ENCODE measurements around the gene MBD3L5.
"Not testable (repeated sequence)": the region's sequence is repeated elsewhere in the genome, so short reads cannot be mapped to it uniquely, and the experiment has no call there.

The MBD3L5 gene

DNA sequence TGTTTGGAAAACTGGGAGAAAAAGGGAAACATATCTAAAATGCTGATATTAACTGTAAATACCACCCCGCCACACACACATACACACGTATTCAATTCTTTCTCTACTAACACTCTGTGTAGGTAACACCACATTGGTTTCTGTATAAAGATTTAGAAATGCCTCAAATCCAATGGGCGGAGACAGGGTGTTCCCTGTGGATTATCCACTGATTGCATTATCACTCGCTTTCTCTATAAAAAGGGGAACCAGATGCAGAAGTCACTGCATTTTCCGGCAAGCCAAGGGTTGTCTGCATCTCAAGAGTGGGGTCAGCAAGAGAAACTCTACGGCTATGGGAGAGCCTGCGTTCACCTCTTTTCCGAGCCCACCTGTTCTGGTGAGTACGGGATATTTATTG, at the start of gene MBD3L5:
TSS of gene MBD3L5 (plus strand) at position 301 of the 400 bp plus-strand sequence. CDS start at position 335, 34 bp downstream.
- not testable (repeated sequence) for DNase-seq

DNA sequence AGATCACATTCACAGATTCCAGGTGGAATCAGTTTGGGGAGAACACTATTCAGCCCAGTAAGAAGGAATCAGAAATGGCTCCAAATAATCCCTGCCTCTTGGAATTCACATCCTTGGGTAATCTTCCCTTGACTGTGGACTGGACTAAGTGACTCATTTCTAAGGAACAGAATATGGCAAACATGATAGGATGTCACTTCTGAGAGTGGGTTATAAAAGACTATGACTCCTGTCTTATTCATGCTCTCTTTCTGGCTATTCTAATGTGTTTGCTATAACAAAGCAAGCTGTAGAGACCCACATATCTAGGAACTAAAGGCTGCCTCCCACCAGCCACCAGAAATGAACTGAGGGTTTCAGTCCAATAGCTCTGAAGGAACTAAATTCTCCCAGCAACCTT, 46.9 kb upstream of the MBD3L5 start:
- no peak for DNase-seq

DNA sequence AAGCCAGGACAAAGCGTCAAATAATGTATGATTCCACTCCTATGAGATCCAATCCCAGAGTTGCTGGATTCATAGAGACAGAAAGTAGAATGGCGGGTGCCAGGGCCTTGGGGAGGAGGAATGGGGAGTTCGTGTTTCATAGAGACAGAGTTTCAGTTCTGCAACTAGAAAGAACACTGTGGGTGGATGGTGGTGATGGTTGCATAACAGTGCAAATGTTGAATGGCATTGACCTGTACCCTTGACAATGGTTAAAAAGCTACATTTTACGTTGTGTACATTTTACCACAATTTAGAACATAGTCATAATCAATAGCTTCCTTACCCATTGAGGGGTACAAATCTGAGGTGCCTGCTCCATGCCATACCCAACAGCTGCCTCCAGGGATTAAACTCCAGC, 42.5 kb upstream of the MBD3L5 start:
- peak; percentile 77 to 79 for DNase-seq

DNA sequence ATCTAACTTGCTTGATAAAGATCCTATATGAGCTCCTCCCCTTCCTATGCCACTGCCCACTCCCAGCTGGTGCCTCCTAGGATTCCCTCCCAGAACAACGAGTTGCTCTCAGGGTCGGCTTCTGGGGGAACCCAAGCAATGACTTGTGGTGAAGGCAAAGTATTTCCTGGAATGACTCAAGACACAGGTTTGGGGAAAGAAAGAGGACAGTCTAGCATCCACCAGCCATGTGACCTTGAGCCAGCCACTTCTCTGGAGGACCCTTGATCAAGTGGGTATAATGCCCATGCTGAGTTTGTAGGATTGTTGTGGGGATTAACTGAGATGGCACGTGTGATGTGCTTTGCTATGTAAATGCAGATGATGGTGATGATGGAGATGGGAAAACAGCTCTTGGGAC, 42.1 kb upstream of the MBD3L5 start:
- no peak for DNase-seq

DNA sequence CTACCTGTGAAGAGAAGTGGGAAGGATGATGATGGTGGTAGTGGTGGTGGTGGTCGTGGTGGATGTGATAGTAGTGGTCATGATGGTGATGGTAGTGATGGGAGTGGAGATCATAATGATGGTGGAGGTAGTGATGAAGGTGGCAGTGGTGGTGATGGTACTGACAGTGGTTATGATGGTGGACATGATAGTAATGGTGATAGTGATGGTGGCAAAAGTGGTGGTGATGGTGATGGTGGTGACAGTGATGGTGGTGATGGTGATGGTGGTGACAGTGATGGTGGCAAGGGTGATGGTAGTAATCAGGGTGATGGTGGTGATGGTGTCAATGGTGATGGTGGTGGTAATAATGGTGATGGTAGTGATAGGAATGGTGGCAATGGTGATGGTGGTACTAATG, 35.3 kb upstream of the MBD3L5 start:
- DNase-seq: no peak

DNA sequence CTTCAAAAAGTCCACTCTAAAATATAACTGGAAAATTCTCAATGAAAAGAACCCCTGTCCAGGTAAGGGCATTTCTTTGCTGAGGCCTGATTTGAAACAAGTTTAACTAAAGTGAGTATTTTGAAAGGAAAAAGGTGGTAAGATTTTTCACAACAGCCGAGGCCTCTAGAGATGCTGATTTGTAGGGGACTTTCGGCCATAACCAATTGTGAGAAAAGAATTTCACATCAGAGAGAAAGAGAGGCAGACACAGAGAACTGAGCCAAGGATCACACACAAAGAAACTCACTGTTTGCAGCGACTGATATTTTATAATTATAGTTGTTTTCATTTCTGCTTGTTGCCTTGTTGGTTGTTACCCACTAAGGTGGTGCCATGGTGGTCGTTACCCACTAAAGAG, 33.6 kb upstream of the MBD3L5 start:
- DNase-seq: no peak

DNA sequence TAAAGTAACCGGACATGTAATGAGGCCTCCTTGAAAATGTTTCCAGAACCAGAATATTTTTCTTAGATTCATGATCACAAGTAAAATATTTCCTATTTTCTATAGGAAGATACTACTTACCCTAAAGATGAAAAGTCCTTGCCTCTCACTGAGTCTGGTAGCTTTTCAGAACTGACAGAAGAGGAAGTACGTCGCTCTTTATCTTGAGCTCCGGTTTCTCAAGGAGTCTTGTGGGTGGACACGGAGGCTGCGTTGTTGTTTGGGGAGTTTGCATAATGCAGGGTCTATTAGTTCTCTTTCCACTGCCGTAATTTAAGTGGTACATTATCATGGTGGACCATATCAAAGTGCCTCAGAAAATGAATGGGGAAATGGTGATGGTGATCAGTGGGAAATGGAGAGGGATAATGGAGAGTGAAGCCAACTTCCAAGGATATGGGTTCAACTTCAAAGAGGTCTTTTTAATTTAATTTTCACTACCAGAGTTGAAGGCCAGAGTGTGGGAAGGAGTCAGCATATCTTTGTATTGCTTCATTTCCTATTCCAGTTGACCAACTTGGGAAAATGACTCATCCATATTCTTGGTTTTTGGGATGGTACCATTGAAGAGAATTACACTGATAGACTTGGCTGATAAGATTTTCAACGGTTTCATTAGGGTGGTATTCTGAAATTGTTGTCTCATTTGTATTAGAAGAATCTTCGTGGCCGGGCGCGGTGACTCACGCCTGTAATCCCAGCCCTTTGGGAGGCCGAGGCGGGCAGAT, 32.5 kb upstream of the MBD3L5 start:
- DNase-seq: peak; percentile 82 to 89

DNA sequence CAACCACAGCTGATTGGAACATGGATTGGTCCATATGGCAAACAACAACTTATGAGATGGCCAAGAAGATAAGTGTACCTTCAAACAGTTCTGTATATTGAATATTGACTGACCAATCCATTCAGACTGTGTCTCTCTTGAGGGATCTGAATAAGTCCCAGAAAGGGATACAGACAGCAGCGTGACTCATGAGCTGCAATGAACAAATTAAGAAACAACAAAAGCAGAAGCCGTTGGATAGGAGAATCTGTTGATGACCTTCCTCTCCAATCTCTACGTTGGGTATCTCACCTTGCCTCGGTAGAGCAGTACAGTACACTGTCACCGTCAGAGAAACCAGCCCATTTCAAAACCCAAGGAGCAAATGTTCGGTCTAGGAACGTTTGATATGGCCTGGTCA, 30.4 kb upstream of the MBD3L5 start:
- peak; percentile 65 to 69 for DNase-seq

DNA sequence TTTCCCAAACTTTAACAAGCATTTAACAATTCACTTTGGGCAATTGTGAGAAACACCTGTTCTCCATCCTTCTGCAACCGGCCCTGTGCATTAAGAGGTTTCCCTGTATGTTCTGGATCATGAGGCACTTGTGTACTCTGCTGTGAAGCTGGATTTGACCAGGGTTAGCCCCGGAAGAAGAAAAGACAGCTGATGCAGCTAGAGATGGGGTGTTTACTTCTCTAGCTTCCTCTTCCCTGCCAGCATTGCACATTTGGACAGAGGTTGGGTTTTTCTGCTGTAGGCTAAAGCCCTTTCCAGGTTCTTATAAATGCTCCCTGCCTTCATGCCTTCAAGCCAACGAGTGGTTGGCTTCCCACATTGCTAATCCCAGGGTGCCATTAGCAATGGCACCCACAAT, 30.0 kb upstream of the MBD3L5 start:
- peak in 1 of 2 donors; percentile 32 for DNase-seq

DNA sequence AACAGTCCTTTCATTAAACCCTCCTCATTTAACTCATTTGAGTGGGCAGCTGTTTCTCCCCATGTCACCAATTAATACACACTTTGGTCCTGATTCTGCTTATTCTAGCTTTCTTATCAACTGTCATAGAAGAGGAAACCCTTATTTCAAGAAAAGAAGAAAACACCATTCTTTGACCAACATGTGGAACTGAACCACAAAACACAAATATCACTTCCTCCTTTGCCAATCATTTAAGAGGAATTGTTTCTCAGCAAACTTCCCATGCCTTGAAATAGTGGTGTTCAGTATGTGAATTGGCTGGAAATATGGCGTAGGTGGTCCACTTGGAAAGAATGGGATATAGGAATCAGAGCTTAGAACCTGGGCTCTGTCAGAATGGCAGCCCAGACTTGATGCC, 29.6 kb upstream of the MBD3L5 start:
- peak; percentile 33 to 63 for DNase-seq

DNA sequence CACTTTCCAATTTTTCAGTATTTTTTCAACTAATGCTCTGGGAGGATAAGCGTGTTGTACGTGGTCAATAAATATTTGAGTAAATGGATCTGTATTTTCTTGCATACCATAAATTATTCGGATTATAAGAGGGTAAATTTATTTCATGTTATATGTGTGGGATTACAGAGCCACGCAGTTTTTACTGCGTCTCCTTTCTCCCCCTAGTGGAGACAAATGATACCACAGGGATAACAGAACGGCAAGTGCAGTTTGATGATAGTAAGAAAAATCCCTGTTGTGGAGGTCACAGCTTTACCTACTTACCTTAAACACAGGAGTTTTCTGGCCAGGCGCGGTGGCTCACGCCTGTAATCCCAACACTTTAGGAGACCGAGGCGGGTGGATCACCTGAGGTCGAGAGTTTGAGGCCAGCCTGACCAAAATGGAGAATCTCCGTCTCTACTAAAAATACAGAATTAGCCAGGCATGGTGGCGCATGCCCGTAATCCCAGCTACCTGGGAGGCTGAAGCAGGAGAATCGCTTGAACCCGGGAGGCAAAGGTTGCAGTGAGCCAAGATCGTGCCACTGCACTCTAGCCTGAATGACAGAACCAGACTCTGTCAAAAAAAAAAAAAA, 26.0 kb upstream of the MBD3L5 start:
- DNase-seq: peak; percentile 47 to 72

DNA sequence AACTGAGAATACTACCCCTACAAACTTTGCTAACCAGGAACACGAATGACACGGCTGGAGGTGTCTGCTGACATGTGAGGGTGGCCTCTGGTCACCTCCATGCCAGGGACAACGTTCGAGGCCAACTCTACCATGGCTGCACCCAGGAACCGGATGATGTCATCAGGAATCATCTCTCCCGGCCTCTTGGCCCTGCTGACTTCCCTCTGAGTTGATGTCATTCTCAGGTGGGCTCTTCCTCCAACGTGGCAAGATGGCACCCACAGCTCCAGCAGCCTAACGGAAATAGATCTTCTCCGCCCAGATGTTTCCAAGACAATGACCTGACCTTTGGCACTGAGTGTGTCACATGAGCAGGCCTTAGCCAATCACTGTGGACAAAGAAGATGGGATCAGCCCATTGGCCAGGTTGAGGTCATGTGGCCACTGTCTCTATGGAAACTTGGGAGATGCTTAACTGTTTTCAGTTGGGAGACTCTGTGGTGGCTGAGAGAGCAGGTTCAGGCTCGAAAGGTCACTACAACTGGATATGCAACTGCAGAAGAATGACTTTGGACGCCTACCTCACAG, 24.2 kb upstream of the MBD3L5 start:
- no peak for DNase-seq

DNA sequence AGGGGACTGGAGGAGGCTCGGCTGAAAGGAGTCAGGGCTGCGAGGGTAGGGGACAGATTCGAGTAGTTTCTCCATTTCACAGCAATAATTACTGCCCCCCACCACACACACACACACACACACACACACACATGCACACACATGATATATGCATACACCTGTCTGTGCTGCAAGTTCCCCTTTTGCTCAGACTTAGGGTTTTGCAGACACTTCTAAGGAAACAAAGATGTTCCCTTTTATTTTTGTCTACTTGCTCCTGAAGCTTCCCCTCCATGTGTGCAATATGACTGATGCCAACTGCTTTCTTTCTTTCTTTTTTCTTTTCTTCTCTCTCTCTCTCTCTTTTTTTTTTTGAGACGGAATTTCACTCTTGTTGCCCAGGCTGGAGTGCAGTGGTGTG, 22.5 kb upstream of the MBD3L5 start:
- no peak for DNase-seq

DNA sequence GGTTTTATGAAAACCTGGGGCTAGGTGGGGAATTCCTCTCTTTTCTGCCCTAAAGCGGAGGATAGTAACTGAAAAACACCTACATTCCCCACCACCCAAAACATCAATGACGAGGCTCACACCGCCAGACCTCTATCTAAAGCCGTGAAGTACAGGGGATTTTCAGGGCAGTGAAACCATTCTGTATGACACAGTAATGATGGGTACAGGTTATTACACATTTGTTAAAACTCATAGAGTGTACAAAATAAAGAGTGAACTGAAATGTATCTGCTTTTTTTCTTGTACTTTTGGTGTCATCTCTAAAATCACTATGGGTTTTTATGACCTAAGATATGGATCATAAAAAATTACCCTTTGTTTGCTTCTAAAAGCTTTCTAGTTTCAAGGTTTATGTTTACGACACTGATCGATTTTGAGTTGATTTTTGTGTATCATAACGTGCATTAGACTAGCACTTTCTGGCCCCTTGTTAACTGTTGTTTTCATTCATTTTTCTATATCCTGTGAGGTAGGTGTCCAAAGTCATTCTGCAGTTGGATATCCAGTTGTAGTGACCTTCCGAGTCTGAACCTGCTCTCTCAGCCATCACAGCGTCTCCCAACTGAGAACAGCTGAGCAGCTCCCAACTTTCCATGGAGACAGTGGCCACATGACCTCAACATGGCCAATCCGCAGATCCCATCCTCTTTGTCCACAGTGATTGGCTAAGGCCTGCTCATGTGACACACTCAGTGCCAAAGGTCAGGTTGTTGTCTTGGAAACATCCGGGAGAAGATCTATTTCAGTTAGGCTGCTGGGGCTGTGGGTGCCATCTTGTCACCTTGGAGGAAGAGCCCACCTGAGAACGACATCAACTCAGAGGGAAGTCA, 19.4 kb upstream of the MBD3L5 start:
- no peak for DNase-seq

DNA sequence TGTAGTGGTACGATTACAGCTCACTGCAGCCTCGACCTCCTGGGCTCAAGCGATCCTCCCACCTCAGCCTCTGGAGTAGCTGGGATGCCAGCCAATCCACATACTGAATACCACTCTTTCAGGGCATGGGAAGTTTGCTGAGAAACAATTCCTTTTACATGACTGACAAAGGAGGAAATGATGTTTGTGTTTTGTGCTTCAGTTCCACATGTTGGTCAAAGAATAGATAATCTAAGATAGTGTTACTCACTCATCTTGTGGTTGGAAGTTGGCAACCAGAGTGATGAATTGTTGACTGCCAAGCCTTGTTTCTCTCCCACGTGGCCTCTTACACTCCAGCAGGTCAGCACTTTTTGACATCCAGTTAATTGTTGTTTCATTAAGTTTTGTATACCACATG, 16.7 kb upstream of the MBD3L5 start:
- peak; percentile 58 to 79 for DNase-seq

DNA sequence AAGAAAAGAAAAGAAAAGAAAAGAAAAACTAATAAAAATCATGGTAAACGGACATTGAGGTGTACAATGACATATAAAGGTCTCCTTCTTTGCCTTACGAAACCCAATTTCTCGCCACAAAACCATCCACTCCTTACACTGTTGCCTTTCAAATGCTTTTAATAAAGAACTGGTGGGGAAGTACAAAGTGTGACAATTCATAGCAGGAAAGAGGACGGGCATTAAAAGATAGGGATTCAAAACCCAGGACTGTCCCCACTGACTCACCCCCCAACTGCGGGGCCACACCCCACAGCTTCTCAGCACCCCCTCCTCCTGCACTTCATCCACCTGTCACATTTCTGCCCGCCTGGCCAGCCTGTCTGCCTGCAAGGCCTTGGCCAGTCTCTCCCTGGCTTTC, 11.6 kb upstream of the MBD3L5 start:
- no peak for DNase-seq

DNA sequence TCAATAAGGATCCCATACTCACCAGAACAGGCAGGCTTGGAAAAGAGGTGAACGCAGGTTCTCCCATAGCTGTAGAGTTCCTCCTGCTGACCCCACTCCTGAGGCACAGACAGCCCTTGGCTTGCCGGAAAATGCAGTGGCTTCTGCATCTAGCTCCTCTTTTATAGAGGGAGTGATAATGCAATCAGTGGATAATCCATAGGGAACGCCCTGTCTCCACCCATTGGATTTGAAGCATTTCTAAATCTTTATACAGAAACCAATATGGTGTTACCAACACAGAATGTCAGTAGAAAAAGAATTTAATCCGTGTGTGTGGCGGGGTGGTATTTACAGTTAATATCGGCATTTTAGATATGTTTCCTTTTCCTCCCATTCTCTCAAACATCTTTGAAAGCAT, 9.0 kb upstream of the MBD3L5 start, which contains the start of gene MBD3L2B:
TSS of gene MBD3L2B (minus strand) at position 101 of the 400 bp plus-strand sequence. CDS start at position 67, 34 bp downstream.
- DNase-seq: not testable (repeated sequence)

DNA sequence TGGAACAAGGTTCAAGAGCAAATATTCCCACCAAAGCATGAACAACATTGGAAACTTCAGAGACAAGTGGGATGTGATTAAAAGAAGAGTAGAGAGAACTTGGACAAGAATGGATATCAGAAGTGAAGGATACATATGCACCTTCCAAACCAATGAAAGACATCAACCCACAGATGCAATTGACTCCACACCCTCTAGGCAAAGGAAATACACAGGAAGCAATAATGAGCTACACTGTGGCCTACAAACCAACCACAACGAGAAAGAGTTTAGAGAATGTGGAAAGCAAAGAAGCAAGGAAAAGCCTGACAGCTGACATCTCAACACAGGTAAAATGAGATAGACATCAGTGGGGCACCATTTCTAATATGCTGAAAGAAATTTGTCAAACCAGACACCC, 1.6 kb upstream of the MBD3L5 start:
- DNase-seq: not testable (repeated sequence)

DNA sequence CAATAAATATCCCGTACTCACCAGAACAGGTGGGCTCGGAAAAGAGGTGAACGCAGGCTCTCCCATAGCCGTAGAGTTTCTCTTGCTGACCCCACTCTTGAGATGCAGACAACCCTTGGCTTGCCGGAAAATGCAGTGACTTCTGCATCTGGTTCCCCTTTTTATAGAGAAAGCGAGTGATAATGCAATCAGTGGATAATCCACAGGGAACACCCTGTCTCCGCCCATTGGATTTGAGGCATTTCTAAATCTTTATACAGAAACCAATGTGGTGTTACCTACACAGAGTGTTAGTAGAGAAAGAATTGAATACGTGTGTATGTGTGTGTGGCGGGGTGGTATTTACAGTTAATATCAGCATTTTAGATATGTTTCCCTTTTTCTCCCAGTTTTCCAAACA, 9.7 kb downstream of the MBD3L5 start, which contains the start of gene MBD3L4:
TSS of gene MBD3L4 (minus strand) at position 101 of the 400 bp plus-strand sequence. CDS start at position 66, 35 bp downstream.
- not testable (repeated sequence) for DNase-seq

DNA sequence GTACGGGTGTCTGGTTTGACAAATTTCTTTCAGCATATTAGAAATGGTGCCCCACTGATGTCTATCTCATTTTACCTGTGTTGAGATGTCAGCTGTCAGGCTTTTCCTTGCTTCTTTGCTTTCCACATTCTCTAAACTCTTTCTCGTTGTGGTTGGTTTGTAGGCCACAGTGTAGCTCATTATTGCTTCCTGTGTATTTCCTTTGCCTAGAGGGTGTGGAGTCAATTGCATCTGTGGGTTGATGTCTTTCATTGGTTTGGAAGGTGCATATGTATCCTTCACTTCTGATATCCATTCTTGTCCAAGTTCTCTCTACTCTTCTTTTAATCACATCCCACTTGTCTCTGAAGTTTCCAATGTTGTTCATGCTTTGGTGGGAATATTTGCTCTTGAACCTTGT, 11.2 kb downstream of the MBD3L5 start:
- DNase-seq: not testable (repeated sequence)

DNA sequence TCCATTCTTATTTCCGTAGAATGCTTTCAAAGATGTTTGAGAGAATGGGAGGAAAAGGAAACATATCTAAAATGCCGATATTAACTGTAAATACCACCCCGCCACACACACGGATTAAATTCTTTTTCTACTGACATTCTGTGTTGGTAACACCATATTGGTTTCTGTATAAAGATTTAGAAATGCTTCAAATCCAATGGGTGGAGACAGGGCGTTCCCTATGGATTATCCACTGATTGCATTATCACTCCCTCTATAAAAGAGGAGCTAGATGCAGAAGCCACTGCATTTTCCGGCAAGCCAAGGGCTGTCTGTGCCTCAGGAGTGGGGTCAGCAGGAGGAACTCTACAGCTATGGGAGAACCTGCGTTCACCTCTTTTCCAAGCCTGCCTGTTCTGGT, 18.6 kb downstream of the MBD3L5 start, which contains the start of gene MBD3L2:
TSS of gene MBD3L2 (plus strand) at position 301 of the 400 bp plus-strand sequence. CDS start at position 354, 53 bp downstream.
- not testable (repeated sequence) for DNase-seq

DNA sequence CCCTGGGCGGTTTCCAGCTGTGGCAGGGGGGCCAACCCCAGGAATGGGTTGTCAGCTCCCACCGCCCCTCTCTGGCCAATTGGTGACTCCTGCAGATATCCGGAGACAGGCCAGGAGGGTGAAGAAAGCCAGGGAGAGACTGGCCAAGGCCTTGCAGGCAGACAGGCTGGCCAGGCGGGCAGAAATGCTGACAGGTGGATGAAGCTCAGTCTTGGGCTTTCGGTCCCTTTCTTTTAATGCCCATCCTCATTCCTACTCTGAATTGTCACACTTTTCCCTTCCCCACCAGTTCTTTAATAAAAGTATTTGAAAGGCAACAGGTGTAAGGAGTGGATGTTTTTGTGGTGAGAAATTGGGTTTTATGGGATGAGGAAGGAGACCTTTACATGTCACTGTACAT, 21.0 kb downstream of the MBD3L5 start:
- DNase-seq: not testable (repeated sequence)

DNA sequence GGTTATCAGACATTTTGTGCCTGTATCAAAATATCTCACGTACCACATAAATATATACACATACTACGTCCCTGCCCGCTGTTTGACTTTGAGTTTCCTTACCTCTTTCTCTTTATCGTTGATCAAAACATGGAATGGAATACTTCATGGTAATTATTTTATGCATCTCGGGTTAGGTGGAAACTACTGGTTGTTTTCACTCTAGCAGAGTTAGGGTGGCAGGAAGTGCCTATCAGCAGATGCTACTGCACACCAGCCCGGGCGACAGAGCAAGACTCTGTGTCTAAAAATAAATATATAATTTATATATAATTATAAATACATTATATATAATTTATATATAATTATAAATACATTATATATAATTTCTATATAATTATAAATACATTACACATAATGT, 22.5 kb downstream of the MBD3L5 start:
- DNase-seq: not testable (repeated sequence)

All from inflammatory macrophage treated with lipopolysaccharide for 1 hour (primary cell).